Measurements from ENCODE around the gene IGFL2.
"Not testable (repeated sequence)": the region's sequence is repeated elsewhere in the genome, so short reads cannot be mapped to it uniquely, and the experiment has no call there.

Gene IGFL2

DNA sequence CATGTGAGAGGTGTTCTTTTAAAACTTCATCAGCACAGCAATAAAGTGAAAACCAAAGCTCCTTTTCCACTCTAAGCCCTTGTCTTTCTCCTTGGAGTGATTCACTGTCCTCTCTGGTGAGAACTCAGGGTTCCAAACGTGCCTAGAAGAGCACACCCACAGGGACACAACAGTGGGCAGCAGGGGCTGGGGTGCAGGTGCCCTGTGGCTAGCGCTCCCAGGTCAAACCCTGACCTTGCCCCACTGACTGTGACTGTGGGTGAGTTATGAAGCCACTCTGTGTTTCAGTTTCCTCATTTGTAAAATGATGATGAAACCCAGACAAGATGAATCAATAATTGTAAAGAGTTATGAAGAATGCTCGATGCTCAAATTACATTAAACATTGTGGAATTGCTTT lies 43.9 kb downstream of the IGFL2 start:
- DNase-seq: no peak

DNA sequence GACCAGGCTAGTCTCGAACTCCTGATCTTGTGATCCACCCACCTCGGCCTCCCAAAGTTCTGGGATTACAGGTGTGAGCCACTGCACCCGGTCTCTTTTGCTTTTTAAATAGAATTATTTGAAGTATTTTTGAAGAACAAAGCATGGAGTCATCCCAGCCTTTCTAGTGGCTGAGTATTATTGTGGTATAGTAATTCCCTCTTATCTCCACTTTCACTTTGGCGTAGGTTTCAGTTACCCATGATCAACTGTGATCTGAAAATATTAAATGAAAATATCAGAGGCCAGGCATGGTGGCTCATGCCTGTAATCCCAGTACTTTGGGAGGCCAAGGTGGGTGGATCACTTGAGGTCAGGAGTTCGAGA lies 44.6 kb downstream of the IGFL2 start:
- not testable (repeated sequence) for DNase-seq

DNA sequence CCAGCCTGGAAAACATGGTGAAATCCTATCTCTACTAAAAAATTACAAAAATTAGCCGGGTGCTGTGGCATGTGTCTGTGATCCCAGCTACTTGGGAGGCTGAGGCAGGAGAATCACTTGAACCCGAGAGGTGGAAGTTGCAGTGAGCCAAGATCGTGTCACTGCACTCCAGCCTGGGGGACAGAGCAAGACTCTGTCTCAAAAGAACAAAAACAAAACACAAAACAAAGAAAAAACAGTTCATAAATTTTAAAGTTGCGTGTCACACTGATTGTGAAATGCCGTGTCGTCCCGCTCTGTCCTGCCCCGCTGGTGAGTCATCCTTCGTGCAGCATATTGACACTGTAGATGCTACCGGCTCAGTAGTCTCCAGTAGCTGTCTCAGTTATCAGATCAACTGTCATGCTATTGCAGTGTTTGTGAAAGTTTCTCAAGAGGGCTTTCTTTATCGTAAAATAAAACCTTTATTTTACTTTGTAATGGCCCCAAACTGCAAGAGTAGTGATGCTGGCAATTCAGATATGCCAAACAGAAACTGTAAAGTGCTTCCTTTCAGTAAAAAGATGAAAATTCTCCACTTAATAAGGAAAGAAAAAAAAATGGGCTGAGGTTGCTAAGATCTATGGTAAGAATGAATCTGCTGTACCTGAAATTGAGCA lies 45.1 kb downstream of the IGFL2 start:
- no peak for DNase-seq

DNA sequence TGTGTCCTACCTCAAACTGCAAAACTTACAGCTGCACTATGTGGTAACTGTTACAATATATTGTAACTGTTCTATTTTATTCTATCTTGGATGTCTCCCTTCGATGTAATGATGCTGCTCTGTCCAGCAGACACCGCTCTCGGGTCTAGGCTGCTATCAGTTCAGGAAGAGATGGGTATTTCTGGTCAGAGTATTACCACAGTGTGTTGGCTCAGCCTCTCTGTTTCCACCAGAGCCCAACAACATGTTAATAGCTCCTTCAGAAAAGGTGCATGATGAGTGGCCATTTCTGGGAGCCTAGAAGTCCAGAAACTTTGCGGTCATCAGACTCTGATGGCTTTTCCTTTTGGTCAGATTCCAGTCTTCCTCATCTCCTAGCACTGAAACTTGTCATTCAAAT lies 45.6 kb downstream of the IGFL2 start:
- DNase-seq: no peak

DNA sequence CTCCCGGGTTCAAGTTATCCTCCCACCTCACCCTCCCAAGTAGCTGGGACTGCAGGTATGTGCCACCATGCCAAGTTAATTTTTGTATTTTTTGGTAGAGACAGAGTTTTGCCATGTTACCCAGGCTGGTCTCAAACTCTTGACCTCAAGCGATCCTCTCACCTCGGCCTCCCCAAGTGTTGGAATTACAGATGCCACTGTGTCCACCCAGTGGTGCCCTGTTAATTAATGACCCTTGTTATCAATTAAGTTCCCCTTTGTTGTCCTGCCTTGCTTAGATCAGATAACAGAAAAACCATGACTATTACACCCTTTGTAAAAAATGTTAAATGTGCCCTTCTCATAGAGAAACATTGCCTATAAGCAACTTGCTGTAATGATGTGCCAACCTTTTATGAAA lies 47.1 kb downstream of the IGFL2 start:
- DNase-seq: no peak

DNA sequence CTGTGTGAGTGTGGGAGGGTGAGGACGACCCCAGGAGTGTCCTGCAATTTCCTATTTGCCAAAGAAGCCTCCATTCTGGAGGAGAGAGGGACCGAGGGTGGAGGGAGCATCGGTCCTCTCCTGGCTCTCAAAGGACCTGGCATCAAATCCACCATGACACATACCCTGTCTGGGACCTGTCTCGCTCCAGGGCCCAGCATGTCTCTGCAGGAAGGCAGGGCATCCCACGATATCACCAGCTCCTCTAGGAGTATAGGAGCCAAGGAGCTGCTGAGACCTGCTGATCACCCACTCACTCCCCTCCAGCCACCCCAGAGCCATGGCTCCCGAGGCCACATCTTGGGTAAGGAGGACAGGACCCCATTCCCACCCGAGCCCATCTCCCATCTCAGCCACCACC lies 47.9 kb downstream of the IGFL2 start:
- DNase-seq: not testable (repeated sequence)

DNA sequence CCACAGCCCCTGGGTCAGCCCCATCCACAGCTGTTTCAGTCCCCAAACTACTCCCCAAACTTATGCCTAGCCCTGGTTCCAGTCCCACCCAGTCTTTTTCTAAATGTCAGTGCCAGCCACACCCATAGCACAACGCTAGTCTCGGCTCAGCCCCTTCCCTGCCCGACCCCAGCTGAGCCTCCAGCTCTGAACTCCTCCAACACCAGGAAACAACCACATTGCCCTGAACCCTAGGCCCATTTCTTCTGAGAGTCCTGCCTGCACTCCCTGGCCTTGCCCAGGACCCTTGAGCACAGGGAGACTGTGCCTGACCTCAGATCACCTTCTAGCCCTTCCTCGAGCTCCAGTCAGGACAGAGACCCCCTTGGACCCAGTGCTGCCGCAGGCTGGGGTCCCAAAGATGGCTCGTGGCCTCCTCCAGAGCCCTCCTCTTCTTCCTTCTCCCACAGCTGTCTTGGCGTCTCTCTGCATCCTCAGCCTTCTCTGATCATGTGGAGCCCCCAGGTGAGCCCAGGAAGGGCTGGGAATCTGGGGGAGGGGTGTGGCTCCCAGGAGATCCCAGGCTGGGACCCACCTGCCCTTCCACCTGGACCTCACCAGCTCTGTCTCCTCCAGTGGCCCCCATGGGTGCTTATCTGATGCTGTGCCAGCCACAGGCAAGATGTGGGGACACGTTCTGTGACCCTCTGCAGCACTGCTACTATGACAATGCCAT lies 48.5 kb downstream of the IGFL2 start:
- DNase-seq: no peak

DNA sequence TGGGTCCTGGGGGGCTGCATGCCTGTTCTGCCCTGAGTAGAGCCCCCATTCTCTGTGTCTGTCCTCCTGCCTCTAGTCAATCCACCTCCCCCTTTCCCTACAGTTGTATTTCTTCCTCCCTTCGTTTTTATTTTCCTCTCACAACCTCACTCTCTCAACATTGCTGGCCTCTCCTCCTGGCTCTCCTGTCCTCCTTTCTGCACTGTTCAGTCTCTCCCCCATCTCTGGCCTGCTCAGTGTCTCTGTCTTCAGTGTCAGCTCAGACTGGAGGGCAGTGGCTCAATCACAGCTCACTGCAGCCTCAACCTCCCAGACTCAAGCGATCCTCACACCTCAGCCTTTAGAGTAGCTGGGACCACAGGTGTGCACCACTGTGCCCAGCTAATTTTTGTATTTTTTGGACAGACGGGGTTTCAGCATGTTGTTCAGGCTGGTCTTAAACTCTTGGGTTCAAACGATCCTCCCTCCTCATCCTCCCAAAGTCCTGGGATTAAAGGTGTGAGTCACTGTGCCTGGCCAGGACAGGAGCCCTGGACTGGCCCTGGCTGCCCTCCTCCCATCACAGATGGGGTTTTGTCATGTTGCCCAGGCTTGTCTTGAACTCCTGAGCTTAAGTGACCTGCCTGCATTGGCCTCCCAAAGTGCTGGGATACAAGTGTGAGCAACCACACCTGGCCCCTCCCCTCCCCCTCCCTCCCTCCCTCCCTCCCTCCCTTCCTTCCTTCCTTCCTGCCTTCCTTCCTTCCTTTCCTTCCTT lies 49.5 kb downstream of the IGFL2 start:
- DNase-seq: no peak

DNA sequence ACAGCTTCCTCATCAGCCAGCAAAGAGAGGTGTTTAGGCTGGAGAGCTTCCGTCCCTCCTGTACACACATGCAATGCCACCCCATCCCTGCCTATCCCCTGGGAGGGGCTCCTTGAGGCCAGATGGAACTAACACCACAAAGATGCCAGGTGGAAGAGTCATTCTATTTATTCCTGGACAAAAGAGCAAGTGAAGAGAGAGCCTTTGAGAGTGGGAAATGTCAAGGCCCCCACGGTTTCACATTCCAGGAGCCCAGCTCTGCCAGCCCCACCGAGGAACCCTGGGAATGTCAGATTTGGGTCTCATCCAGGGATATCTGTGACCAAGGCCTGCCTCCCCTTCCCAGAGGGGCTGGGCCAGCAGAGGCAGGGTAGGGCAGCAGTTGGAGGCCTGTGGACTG lies 50.7 kb downstream of the IGFL2 start:
- DNase-seq: no peak

DNA sequence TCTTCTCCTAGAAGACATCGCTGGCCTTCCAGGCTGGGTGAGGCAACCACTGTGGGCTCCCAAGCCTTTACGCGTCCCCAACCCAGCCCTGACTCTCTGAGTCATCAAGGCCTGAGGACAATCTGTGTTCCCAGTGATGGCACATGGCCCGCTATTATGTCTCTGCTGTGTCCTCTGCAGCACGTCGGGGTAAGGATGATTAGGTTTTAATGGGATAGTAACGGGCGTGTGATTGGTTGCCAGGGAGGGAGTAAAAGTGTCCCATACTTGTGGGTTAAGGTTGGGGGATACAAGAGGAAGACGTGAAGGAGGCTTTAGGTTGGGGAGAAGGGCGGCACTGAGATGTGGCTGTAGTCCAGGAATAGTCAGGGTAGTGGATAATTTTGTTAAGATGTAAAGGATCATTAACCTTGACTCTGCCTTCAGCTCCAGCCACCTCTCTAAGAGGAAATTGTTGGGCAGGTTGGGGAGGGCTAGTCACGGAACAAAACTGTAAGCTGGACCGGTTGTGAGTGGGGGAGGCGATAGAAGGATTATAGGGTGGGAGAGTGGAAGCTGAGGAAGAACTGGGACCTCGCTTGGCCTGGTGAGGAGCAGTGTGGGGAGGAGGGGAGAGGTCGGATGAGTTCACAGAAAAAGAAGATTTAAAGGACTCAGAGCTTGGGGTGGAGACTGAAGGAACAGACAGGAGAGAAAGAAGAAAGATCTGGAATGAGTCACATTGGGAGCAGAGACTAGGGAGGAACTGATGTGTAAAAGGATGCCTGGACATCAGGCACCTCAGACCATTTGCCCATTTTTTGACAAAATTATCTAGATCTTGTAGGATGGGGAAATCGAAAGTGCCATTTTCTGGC lies 53.6 kb downstream of the IGFL2 start:
- DNase-seq: no peak

DNA sequence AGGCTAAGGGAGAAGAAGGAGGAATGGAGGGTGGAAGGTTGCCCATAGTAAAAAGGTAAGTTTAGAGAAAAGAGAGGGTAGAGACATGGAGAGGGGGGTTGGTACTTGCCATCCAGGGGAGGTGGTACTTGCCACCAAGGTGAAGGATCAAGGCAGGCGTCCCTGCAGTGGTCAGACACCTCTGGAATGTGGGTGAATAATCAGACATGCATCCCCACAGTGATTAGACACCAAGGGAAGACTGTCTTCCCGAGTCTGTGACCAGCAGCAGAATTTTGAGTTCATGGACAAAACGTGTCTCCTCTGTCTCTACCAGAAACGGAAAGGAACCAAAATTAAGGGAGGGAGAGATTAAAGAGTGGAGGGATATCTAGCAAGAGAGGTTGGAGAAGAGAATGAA lies 54.4 kb downstream of the IGFL2 start:
- DNase-seq: no peak

DNA sequence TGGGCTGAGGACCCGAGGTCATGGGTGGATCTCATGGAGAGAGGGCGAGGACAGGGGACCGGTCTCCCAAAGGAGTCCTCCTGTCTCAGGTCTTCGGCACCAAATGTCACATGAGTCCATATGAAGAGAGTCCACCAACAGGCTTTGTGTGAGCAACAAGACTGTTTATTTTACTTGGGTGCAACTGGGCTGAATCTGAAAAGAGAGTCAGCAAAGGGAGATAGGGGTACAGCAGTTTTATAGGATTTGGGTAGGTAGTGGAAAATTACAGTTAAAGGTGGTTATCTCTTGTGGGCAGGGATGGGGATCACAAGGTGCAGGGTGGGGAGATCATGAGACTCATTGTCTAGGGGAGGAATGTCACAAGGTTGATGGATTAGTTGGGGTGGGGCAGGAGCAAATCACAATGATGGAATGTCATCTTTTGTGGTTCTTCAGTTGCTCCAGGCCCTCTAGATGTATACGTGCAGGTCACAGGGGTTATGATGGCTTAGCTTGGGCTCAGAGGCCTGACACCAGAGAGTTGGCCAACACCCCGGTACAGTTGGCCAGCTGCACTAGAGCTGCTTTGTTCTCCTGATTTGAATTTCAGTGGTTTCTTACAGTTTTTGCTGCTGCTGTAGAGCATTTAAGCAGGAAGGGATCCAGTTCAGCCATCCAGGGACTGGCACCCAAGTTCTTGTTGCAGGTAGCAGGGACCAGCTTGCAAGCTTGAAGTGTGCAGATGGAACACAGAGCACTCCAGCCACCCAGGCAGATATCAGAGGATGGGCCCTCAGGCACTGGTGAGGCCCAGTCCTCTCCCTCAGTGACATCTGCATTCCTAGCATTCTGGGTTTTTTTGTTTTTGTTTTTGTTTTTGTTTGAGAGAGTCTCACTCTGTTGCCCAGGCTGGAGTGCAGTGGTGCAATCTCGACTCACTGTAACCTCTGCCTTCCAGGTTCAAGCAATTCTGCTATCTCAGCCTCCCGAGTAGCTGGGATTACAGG lies 55.1 kb downstream of the IGFL2 start:
- DNase-seq: no peak

DNA sequence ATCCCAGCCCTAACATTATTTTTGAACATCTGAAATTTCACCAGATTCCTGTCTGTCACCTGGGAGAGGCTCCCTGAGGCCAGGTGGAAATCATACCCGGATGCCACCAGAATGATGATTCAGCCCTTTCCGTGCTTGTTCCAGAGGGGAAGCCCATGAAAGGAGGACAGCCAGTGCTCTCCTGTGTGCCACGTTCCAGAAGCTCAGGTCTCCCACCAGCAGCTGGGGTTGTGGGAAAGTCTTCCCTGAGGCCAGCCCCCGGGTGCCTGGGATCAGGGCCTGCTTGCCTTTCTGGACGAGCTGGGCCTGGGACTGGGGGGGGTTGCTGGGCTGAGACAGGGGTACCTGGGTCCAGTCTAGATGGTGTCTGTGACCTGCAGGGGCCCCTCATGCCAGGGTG lies 56.0 kb downstream of the IGFL2 start:
- no peak for DNase-seq

DNA sequence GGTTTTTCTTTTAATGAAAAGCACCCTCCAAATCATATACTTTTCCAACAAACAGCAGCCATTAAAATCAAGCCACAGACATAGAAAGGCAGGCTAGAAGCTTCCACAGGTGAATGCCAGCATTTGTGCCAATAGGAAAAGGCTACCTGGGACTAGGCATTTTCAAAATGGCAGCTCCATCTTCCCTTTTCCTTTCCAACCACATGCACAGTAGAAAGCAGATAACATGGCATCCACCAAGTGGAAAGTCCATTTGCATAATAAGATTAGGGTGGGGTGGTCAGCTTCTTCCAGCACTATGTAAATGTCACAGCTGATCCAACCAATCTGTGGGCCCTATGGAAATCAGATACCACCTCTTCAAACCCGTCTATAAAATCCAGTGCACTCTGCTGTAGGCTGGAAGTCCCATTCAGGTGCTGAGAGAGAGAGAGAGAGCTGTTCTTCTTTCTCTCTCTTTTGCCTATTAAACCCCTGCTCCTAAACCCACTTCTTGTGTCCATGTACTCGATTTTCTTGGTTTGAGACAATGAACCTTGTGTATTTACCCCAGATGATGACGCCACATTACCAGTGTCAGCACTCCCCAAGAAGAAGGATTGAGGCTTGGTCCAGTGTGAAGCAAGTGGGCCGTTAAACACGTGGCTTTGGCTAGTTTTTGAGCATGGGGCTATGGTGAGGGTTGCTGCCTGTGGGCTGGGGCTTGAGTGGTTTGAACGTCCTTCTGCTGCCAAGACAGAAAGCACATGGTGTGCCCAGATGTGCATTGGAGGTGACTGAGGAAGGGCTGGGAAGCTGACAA lies 57.3 kb downstream of the IGFL2 start:
- no peak for DNase-seq

DNA sequence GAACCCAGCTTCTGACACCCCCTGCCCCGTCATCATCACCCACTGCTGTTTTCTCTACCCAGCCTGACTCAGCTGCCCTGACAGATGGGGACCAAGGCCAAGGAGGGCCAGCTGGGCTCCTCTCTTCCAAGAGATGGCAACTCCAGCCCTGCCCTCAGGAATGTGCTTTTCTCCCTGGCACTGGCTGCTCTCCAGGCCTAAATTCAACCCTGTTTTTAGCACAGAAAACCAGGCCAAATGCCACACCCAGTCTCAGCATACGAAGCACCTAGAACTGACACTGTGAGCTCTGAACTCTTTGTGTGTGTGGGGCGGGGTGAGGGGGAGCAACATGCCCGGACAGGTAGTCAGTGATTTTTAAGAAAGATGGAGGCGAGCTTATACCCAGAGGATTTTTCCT lies 58.1 kb downstream of the IGFL2 start:
- no peak for DNase-seq

DNA sequence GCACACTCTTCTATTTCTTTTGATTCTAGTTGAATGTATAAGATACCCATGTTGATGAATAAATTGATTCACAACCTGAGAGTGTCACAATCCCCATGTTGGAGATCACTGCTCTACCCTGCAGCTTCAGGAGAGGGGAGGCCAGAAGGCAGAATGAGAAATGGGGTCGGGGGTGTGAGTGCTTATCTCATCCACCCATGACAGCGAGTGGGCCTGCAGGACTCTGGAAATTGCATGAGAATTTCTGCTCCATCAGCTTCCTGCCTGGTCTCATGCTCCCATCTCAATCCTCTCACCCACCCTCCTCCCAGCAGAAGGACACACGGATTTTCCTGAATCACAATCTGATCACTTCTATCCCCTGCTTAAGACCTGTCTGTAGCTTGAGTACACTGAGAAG lies 58.6 kb downstream of the IGFL2 start:
- DNase-seq: no peak

DNA sequence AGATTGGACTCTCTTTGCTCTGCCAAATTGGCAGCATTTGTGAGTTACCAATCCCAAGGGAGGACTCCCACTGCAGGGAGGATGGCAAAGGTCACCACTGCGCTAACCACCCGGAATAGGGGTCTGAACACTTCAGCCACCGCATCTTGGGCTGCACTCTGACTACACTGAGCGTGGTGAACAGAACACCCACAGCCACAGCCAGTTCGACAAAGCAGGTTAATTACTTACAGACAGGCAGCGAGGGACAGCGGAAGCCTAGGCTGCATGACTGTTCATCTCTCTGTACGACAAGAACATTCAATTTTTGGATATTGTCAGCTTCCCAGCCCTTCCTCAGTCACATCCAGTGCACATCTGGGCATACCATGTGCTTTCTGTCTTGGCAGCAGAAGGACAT lies 59.8 kb downstream of the IGFL2 start:
- DNase-seq: not testable (repeated sequence)

DNA sequence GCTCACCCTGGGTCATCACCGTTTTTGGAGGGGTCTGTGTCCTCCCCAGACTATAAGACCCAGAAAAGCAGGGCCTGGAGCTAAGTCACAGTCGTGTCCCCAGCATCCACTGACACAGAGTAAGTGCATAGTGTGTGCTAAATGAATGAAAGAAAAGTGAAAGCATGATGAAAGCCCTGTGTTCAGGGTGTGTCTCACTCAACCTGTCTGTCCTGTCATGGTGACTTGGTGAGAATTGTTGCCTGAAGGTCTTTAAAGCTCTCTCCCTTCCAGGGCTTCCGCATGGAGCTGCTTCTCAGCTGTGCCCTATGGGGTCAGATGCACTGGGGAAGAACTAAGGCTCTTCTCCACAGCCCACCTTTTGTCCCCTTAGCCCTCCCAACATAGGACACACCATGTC lies 61.0 kb downstream of the IGFL2 start:
- no peak for DNase-seq

DNA sequence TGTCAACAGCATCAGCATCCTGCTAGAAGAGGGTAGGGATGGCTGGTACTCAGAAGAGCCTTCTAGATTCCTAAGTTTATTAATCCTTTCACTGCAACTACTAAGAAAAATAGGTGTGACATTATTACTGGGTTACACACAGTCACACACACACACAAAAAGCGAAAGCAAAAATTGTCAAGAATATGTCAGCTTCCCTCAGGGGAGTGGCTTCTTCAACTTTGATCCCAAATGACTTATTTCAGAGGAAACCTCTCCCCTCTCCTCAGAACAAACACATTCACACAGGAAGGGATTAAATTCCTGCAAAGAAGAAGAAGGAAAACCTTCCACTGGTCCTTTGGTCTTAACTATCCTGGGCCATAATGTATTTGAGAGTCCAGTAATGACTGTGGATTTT lies 61.4 kb downstream of the IGFL2 start:
- DNase-seq: no peak

DNA sequence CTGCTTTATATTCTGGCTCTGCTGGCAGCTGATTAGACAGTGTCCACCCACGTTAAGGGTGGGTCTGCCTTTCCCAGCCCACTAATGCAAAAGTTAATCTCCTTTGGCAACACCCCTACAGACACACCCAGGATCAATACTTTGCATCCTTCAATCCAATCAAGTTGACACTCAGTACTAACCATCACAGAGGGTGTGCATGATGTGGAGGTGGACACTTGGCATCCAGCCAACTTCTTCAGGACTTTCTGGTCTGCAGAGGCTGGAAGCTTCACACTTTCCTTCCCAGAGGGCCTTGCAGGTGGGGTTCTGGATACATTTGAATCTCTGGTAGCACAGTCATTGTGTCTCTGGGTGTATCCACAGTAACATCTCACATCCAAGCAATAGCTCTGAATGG lies 62.6 kb downstream of the IGFL2 start:
- no peak for DNase-seq
